ENCODE data around the gene SLC6A13. TPM values are rescaled to one million over a fixed set of nuclear protein-coding genes. Genes with fewer than 3 reads are reported as not detected.

The SLC6A13 gene
- total RNA-seq, 1 donor from 2014 or later, result 3.3 TPM

- ATAC-seq (ENCODE audit: poor library complexity), result peak; percentile 14
- intact Hi-C loops (cut with DNase I), result no loop called here
- no peak for DNase-seq
Observed at GRCh38 chr12:268483-268840, 5.8 kb upstream of the SLC6A13 start.

DNA sequence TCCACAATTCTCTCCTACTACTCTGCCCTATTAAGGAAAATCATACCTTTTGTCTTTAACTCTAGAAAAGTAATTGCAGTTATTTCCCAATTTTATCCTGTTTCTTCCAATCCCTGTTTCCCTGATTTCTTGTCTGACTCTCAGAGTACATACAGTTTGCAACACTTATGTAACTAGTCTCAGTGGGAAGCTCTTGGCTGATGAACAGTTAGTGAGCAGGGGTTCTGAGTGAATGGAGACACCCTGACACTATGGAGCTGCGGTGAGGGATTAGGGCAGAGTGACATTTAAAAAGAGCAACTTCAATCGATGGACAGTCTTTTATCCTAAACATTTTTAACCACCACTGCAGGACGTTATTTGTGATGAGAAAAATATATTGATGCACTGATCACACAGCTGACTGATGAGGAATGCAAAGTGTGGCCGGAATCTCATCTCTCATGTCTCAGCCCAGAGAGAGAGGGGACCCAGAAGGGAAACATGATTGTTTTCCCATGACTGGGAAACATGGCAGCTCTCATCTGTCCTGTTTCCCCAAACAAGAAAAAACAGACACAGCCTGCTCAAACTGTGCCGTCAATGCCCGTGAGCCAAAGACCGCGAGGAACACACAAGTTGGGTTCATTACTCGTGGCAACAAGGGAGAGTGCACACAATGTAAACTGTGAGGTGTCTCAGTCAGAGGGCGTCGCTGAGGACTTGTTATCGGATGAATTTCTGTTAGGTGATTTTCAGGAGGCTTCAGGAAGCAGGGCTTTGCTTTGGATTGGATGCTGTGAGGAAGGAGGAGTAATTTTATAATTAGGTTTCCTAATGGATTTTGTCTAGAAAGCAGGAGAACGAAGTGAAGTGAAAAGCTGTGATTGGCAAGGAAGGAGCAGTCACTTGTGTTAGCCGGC, 5.2 kb upstream of the SLC6A13 start:
- intact Hi-C loops (cut with DNase I), result no loop called here
- DNase-seq (no peak), ATAC-seq (ENCODE audit: poor library complexity) (peak; percentile 45)

DNA sequence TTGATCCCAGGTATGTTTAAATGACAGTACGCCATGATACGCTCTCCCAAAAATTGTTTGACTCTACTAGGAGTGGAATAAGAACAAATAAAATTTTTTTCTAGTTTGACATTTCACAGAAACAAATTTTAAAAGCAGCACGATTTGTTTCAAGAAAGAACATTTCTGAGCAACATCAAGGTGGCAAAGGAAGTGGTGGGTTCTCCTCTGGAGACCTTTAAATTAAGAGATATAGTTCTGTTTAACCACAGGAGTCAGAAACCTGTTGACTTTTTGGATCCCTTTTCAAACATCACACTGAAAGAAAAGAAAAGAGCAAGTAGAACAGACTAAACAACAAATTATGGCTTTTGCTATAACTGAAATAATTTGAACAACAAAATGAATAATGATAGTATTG, 2.5 kb upstream of the SLC6A13 start:
- ATAC-seq (ENCODE audit: poor library complexity) (no peak), DNase-seq (no peak)
- intact Hi-C loops (cut with DNase I), result no loop called here

DNA sequence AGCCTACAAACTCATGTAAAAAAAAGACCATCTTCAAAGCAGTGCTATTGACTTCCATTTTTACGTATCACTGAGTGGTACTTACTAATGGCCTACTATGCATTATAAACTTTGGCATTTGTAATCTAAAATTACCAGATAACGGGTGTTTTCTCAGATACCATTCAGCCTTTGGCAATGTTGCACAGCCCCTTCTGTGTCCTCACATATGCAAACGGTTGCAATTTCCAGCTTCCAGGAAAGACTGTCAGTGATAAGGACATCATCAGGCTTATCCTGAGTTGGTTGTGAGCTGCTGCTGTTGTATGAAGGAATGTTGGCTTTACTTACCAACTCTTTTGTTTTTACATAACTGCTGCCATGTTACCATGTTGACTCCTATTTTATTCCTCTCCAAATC, 1.6 kb upstream of the SLC6A13 start:
- intact Hi-C loops (cut with DNase I), result no loop called here
- no peak for DNase-seq
- ATAC-seq (ENCODE audit: poor library complexity), result no peak

DNA sequence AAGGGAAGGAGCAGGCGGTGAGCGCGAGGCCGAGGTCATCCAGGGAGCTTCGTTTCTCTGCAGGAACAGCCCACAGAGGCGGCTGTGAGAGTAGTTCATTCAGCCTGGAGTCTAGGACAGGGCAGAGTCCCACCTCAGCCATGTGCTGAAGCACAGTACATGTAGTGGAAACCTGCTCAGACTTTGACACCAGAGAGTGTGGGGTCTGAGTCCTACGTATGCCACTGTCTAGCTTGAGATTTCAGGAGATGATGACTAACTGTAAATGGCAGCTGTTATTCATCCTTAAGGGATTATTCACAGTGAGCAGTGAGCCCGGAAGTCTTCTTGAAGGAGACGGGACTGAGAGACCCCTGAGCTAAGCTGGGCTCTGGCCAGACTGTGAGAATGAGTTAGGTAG, 938 bp upstream of the SLC6A13 start:
- intact Hi-C loops (cut with DNase I), result no loop called here
- no peak for ATAC-seq (ENCODE audit: poor library complexity)
- no peak for DNase-seq

DNA sequence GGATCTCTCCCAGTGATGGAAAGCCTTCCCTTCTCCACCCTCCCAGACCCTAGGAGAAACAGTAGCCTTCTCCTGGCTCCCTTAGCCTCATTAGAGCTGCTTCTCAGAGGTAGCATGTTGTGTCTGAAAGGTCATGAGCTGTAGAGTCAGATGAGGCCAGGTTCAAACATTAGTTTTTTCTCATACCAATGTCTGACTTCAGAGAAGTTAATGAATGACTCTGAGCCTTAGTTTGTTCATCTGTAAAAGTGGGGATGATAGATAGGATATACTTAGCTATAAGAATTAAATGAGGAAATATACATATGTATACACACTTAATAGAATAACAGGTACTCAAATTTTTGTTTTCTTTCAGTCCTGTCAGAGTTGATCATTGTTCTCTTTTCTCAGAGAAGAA, 523 bp downstream of the SLC6A13 start:
- ATAC-seq (ENCODE audit: poor library complexity), result no peak
- DNase-seq, result no peak

GRCh38 chr12:257521-258321, 4.9 kb downstream of the SLC6A13 start:
- ATAC-seq (ENCODE audit: poor library complexity), result no peak
- no peak for DNase-seq
- intact Hi-C loops (cut with DNase I), result no loop called here

More for the DNA sequence above, 523 bp downstream of the SLC6A13 start:
- intact Hi-C loops (cut with DNase I), result no loop called here

GRCh38 chr12:256958-257357, 5.7 kb downstream of the SLC6A13 start:
- intact Hi-C loops (cut with DNase I), result no loop called here
- ATAC-seq (ENCODE audit: poor library complexity), result no peak
- DNase-seq, result no peak

GRCh38 chr12:256225-256624, 6.4 kb downstream of the SLC6A13 start:
- intact Hi-C loops (cut with DNase I), result no loop called here
- DNase-seq, result no peak
- ATAC-seq (ENCODE audit: poor library complexity), result no peak

GRCh38 chr12:254912-255311, 7.7 kb downstream of the SLC6A13 start:
- ATAC-seq (ENCODE audit: poor library complexity), result no peak
- intact Hi-C loops (cut with DNase I), result no loop called here
- DNase-seq, result no peak

- ATAC-seq (ENCODE audit: poor library complexity), result no peak
- intact Hi-C loops (cut with DNase I), result no loop called here
Observed at GRCh38 chr12:254039-254438, 8.6 kb downstream of the SLC6A13 start.

DNA sequence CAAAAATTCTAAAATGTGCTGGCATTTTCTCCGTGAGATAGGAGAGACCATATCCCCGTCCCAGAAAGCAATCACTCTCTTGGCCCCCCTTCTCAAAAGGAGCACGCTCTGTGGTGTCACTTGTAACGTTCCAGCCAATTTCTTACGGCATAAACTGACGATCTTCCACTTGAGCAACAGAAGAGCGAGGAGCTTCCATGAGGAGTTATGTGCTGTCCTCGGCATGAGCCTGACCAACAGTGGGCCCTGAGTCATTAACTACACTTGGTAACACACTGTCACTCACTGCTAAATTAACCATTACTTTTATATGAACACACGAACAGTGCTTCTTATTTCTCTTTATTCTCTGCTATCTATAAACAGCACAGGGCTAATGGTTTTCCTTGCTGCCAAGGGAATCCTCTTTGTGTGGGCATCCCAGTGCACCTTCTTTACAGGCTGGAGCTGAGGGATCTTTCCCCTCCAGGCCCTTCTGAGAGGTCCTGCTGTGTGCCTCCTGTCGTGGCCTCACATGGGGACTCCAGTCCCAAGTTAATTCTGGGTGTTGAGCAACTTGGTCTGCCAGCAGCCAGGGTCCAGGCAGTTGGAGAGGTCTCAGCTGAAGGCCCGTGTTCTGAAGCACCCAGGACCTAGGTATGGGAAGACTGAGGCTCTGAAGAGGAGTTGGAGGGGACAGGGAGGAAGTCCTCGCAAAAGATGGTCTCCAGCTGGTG, 9.4 kb downstream of the SLC6A13 start:
- DNase-seq, result no peak
- intact Hi-C loops (cut with DNase I), result no loop called here
- ATAC-seq (ENCODE audit: poor library complexity), result no peak

More at GRCh38 chr12:254039-254438, 8.6 kb downstream of the SLC6A13 start:
- no peak for DNase-seq

DNA sequence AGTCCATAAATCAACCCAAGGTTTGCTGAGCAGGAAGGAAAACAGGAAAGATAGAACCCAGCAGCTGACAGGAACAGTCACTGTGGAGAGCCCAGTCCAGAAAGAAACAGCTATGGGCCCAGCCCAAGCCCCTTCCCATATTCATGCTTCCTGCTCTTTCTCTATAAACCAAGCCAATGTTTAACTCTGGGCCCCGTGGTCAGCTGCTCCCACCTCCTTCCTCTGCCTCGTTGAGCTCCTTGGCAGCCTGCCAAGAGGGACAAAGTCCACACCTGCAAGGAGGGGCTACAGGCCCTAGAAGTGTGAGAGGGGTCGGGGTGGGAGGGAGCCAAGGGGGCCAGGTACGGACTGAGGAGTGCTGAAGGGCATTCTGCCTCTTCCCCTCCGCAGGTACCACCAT, 10.0 kb downstream of the SLC6A13 start:
- ATAC-seq (ENCODE audit: poor library complexity) (no peak), DNase-seq (no peak)
- intact Hi-C loops (cut with DNase I), result no loop called here

GRCh38 chr12:247271-247670, 15.4 kb downstream of the SLC6A13 start:
- no peak for ATAC-seq (ENCODE audit: poor library complexity)
- intact Hi-C loops (cut with DNase I), result no loop called here
- no peak for DNase-seq

DNA sequence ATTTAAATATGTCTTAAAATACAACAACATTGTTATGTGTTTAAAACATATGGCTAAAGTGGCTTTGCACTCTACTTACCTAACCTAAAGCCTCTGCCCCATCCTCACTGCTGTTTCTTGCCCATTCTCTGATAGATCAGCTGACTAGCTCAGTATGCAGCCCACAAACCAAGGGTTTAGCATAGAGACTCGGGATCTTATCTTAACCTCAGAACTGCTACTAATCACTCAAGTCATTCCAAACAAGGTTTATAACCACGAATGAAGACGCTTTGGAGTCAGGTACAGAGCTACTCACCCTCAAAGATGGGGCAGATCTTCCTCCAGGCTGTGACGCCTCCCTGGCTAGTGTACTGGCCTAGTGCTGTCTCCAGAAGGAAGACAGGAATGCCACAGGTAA, 19.3 kb downstream of the SLC6A13 start:
- intact Hi-C loops (cut with DNase I), result no loop called here
- no peak for ATAC-seq (ENCODE audit: poor library complexity)
- DNase-seq, result no peak

DNA sequence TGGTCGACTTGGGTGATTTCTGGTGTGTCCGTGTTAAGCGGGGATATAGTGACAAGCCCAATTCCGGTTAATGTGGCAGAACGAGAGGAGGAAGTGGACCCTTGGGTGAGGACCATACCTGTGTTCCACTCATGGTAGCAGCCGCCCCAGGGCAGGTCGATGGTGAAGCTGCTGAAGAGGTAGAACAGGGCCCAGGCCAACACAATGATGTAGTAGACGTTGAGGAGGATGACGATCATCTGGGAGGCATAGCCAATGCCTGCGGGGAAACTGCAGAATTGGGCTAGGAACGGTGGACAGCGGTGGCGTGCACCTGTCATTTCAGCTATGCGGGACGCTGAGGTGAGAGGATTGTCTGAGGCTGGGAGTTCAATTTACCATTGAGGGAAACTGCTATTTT, 20.1 kb downstream of the SLC6A13 start:
- no peak for DNase-seq
- intact Hi-C loops (cut with DNase I), result no loop called here
- no peak for ATAC-seq (ENCODE audit: poor library complexity)

- intact Hi-C loops (cut with DNase I), result no loop called here
- DNase-seq (no peak), ATAC-seq (ENCODE audit: poor library complexity) (no peak)
Observed at GRCh38 chr12:241266-241665, 21.4 kb downstream of the SLC6A13 start.

GRCh38 chr12:240566-240965, 22.1 kb downstream of the SLC6A13 start:
- DNase-seq (no peak), ATAC-seq (ENCODE audit: poor library complexity) (no peak)
- intact Hi-C loops (cut with DNase I), result no loop called here

- ATAC-seq (ENCODE audit: poor library complexity) (no peak), DNase-seq (no peak)
- intact Hi-C loops (cut with DNase I), result no loop called here
Observed at GRCh38 chr12:238736-239398, 23.8 kb downstream of the SLC6A13 start.

Measured in Right ventricle myocardium superior (tissue), 1 donor.